NOMO-1 treated with dmso at 0.1 percent for 144 hours (cell line): ENCODE results near the gene CDK13.
A peak's percentile ranks its signal among the peaks of the same experiment; 100 is the strongest.
"Not testable (repeated sequence)": the region's sequence is repeated elsewhere in the genome, so short reads cannot be mapped to it uniquely, and the experiment has no call there.

Experiments
- DNase-seq: peaks from one replicate; lab custom pipeline; 2025; ENCODE audit not compliant: unreplicated experiment; lab: John Stamatoyannopoulos, UW

CDK13 gene

DNA sequence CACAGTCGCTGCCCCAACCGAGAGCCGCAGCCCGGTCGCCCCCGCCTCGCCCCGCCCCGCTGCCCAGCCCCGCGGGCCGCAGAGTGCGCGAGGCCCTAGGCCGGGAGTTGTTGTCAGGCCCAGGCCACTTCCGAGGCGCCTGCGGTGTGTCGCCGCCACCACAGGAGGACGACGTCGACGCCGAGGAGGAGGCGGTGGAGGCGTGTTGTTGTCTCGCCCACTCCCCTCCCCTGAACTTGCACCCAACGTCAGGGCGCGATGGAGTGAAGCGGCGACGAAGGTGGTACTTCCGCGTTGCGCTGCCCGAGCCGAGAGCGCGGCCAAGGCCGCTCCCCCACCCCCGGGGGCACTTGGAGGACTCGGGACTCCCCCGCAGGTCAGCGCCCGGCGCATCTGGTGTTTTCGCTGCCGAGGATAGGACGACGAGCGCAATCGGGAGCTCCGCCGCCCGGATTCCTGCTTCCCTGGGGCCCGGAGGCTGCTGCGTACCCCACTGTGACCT, at the start of gene CDK13:
CDK13 (plus strand) TSS at position 286 of the 502 bp plus-strand sequence. CDS start 386 bp downstream, outside the sequence.
- DNase-seq, result peak; percentile 68

DNA sequence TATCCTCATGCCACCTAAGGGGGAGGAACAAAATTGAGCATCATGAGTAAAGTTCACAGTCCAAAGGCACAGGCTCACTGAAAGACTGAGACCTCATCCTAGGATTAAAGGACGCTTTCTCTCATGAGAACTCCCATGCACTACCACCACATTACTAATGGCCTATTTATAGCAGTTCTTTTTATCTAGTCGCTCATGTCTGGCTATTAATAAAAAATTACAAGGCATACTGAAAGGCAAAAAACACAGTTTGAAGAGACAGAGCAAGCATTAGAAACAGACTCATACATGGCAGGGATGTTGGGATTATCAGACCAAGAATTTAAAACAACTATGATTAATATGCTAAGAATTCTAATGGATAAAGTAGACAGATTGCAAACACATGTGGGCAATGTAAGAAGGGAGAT, 46.0 kb upstream of the CDK13 start:
- DNase-seq, result no peak

DNA sequence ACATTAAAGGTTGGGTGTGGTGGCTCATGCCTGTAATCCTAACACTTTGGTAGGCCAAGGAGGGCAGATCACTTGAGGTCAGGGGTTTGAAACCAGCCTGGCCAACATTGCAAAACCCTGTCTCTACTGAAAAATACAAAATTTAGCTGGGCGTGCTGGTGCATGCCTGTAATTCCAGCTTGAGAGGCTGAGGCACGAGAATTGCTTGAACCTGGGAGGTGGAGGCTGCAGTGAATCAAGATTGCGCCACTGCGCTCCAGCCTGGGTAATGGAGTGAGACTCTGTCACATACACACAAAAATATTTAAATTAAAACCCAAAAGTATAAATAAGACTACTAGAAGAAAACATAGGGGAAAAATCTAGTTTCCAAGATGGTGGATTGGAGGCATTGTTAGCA, 41.9 kb upstream of the CDK13 start:
- DNase-seq, result no peak

DNA sequence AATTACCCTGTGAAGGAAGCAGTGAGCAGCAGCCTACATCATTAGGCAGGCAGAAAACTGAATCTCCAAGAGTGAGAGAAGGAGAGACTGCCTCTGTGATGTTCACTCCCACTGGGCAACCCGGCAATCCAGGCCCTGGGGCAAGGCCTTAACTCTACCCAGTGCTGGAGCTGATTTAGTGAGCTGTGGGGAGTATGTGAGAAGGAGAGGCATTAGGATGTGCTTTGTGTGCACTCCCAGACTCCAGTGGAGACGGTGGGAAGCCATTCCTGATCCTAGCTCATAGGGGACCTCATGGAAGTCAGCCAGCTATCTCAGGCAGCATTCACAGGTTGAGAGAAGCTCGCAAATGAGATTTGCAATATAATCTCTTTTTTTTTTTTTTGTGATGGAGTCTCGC, 41.1 kb upstream of the CDK13 start:
- DNase-seq, result no peak

DNA sequence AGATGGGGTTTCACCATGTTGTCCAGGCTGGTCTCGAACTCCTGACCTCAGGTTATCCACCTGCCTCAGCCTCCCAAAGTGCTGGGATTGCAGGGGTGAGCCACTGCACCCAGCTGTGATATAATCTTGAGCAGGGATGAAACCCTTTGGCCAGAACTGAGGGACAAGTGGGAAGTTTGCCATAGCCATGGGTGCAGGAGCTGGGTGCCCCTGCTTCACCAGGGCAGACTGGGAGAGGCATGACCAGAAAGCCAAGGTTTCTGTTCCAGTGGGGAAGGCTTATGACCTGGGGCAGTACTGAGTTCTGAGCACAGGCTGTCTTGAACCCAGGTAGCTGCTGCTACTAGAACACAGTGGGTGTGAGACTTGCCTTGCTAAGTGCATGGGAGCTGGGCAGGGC, 40.5 kb upstream of the CDK13 start:
- DNase-seq, result no peak

DNA sequence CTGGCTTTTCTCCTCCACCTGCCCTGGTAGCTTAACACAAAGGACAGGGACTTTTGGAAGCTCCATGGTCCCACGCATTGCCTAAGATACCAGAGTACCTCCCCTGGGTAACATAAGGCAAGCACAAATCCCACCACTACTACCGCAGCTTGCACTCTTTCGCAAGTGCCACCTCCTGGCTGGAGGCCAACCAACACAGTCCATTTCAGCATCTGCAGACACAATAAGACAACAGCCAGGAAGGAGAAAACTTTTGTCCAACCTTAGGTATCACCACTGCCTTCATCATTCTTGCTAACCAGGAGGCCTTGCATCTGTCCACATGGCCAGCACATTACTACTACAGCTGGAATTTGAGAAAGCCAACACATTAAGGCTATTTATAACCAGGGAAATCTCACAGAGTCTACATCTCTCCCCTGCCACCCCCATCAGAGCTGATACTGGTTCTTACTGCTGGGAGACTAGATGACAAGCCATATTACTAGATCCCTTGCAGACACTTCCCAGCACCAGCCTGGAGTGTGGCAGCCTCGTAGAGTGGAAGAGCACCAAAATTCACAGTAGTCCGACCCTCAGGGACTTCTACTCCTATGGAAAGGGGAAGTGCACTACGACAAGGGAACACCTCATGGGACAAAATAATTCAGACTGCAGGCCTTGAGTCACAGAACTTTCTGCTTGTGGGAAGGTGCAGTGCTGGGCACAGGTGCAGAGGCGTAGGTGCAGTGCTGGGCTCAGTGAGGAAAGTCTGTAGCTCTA, 39.8 kb upstream of the CDK13 start:
- peak; percentile 41 for DNase-seq

DNA sequence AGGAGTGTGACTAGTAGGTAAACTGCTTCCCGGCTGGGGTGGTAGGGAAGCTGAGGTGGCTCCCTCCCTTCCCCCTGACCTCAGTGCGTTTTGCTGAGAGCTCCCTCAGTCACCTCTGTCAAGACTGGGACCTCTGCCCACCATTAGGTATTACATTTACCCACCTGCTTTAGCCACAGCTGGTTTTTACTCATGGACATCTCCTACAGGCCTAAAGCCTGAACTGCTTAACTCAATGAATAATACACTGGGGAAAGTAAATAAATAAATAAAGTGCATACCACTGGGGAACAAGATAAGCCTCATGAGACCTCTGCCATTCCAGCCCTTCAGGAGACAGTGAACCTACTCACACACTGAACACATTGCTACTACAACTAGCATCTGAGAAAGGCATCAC, 38.9 kb upstream of the CDK13 start:
- no peak for DNase-seq

DNA sequence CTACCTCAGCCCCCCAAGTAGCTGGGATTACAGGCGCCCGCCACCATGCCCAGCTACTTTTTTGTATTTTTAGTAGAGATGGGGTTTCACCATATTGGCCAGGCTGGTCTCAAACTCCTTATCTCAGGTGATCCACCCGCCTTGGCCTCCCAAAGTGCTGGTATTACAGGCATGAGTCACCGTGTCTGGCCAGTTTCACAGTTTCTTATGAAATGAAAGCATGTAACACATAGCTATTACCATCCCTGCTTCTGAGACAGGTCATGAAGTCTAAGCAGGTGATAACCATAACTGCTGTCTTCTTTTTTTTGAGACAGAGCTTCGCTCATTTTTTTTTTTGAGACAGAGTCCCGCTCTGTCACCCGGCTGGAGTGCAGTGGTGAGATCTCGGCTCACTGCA, 34.2 kb upstream of the CDK13 start:
- DNase-seq, result not testable (repeated sequence)

DNA sequence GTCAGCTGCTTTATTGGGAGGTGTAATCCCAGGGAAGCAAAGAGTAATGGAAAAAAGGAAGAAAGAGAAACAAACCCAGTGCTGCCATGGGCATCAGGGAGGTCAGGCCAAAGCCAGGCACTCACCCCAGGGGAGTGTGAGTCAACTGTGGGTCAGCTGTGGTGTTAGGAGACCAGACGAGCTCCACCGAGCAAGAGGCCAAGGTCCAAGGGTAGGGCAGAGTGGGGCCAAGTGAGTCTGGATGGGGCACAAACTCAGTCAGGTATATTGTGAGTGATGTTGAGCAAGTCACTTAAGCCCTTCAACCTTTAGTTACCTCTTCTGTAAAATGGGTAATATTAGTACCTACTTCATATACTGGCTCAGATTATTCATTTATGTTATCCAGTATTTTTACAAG, 30.4 kb upstream of the CDK13 start:
- no peak for DNase-seq

DNA sequence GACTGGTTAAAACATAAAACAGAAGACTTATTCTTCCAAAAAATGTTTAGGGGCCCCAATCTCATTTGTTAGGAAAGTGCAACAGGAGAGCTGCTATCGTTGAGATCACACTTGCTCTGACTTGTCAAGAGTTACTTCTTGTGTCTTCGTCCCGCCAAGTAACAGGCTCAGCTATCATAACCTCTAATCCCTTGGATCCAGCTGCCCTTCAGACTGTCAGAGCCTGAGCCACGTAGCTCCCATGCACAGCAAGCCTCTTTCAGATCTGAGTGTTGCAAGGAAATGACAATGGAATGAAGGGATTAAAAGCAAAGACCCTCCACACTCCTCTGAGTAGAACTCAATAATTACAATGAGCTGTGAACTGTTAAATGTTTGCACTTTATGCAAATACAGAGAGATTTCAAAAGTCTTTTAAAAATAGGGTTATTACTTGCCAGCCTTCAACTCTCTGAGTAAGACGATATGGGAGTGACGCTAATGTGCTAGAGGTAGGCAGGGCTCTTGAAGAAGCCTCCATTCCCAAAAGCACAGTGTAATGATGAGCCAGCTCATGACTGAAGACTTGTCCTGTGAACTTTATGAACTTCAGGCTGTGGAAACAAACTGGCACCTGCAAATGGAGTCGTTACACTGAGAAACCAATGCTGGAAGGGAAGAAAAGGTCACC, 28.4 kb upstream of the CDK13 start:
- no peak for DNase-seq

DNA sequence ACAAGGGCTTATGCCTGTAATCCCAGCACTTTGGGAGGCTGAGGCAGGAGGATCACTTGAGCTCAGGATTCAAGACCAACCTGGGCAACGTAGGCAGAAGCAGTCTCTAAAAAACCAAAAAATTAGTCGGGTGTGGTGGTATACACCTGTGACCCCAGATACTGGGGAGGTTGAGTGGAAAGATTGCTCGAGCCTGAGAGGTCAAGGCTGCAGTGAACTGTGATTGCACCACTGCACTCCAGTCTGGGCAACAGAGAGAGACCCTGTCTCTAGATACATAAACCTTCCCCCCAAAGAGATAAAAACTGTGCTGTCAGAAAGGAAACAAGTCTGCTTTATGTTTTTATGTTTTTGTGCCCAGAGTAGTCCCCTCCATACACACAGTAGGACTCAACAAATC, 27.5 kb upstream of the CDK13 start:
- DNase-seq, result no peak

DNA sequence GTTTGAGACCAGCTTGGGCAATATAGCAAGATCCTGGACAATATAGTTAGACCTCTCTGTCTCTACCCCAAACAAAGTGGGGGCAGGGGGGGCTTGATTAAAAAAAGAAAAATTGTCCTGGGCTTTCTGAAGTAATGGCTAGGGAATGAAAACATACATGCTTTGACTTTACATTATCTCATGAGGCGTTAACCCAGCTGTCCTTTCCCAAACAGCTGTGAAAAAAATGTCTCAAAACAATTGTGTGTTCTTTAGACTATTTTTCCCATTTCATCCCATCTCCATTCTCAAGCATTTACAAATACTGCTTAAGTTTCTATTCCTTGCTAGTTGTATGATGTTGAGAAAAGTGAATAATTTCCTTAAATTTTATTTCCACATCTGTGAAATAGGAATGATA, 27.0 kb upstream of the CDK13 start:
- no peak for DNase-seq

DNA sequence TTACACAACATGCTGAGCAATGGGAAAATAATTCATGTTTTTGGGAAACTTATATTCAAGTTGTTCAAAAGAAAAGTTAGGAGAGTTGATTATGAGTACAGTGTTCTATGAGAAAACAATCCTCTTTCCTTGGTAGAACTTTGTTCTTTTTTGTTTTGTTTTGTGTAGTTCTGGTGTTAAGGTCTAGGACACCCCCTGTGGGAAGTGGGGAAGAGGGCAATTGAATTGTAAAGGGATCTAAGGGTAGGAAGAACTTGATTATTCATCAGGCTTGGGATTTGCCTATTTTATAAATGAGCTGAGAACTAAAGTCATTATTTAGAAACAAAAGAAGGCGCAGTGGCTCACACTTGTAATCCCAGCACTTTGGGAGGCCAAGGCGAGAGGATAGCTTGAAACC, 25.9 kb upstream of the CDK13 start:
- no peak for DNase-seq

DNA sequence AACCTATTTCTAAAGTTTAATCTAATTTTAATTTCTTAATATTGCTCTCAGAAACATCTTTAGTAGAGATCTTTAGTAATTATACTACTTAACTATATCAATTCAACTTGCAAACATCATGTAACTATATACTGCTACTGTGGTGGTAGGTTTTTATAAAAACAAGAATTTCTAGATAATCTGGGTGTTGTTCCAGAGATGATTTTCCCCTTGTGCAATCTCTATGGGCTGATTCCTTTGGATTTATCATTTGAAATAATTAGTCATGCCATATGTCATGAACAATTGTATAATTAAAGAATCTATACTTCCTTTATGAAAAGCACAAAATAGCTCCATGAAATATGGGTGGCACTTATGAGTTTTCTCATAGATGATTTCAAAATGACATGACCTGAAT, 23.9 kb upstream of the CDK13 start:
- no peak for DNase-seq

DNA sequence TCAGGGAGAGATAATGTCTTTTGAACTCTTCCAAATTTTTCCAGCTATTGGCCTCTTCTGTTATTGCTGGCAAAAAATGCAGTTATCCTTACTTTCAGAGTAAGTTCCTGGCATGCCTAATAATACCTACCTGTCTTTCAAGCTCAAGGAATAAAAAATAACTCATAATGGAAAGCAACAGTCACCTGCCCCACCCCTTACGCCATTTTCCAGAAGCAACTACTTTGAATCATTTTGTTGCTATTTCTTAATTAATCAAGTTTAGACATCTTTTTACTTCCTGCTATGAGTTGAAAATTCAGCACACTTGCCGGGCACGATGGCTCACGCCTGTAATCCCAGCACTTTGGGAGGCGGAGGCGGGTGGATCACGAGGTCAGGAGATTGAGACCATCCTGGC, 23.0 kb upstream of the CDK13 start:
- no peak for DNase-seq

DNA sequence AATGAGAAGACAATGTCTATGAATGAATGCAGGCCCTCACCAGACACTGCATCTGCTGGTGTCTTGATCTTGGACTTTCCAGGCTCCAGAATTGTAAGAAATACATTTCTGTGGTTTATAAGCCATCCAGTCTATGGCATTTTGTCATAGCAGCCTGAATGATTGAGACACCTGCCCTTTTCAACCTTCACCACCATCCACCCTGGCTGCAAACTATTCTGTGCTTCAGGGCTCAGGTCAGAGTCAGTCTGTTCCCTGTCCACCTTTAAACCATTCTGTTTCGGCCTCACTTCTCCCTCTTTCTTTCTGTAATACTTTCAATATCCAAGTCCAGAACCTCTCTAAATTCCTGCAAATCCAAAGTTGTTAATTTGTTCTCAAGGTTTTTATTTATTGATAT, 15.9 kb upstream of the CDK13 start:
- DNase-seq, result no peak

DNA sequence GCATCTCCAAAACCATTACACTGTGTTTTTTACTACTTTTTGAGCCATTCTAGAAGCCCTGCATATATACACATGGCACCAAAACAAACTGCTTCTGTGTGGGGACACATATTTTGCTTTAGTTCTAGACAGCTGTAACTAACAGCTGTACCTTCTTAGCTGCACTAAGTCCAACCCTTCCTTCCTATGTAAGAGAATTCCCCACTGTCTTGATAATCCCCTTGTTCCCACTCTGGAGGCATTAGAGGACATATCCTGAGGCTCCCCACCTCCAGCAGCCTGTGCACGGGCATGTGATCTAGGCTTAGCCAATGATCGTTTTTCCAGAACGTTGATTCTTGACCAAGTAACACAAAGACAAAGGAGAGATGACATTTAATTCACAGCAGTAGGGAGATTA, 13.3 kb upstream of the CDK13 start:
- DNase-seq, result no peak

DNA sequence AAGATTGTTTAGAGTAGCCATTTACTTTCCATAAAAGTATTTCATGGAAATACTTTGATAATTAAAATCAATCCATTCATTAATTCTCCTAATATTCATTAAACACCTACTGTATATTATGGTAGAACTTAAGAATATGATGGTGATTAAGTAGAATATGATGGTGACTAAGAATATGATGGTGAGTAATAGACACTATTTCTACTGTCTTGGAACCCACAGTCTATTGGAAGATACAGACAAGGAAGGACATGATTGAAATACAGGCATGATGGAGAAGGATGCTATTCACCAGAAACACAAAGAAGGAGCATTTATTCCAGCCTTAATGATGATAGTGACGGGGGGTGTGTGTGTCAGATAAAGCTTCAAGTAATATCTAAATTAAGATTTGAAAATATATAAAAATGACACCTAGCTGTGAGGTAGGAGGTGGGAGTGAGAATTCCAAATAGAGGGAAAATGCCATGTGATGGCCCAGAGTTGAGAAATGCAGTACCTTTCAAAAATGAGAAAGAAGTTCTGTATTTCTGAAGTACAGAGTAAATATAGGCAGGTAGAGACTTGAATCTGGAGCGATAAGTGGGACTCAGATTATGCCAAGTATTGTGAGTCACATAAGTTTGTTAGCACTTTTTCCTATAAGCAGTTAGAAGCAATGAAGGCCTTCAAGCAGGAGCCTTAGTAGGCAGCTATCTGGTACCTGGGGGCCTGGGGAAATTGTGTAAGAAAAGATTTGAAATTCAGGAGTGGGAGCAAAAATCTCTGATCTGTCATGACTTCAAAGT, 12.5 kb upstream of the CDK13 start:
- no peak for DNase-seq

DNA sequence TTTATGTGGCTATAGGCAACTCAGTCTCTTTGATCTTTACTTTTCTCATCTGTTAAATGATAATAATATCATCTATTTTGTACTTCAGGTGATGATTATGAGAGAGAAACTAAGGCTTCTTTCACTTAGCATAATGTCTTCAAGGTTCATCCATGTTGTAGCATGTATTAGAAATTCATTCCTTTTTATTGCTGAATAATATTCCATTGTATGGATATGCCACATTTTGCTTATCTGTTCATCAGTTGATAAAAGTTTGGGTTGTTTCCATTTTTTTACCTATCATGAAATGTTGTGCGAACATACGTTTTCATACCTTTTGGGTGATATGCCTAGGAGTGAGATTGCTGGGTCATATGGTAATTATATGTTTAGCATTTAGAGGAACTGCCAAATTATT, 7.2 kb upstream of the CDK13 start:
- no peak for DNase-seq

DNA sequence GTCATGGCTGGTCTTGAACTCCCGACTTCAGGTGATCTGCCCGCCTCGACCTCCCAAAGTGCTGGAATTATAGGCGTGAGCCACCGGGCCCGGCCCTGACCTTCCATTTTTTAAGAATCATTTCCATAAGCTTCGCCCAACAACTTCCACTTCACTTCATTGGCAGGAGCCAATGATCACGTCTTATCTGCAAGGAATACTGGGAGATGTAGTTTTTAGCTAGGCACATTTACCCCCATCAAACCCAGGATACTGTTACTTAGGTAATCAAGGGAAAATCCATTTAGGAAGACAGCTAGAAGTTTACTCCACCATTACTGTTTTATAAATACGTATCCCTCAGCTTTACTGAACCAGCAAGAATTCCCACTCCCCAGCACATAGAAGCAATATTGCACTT, 3.4 kb upstream of the CDK13 start:
- no peak for DNase-seq

DNA sequence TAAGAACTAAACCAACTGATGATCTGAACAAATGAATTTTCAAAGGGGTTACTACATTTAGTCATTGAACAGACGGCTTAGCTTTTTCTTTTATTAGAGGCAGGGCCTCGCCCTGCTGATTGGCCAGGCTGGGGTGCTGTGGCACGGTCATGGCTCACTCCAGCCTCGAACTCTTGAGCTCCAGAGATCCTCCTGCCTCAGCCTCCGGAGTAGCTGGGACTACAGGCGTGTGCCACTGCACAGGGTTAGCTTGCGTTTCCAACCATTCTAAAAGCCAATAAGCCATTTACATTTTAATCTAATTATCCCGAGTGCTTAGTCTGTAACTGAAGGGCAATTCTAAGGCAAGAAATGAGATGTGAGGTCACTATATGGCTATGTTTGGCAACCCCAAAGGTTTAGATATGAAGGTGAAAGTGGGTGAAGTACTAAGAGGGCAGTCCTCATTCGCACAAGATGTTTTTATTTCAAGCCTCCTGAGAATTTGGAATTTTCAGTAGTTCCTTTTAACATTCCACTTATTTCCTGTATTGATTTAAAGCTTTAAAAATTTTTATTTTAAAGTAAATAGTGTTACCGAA, 1.6 kb upstream of the CDK13 start:
- no peak for DNase-seq
